ENCODE measurements around the gene PCDHGC5. TPM values are rescaled to one million over a fixed set of nuclear protein-coding genes. Genes with fewer than 3 reads are reported as not detected.
A peak's percentile ranks its signal among the peaks of the same experiment; 100 is the strongest.

Gene PCDHGC5
- total and polyA plus RNA-seq, 9 of the 15 experiments (the other 6 are each of a cell fraction or from before 2014, with no cell fraction given) = not detected

DNA sequence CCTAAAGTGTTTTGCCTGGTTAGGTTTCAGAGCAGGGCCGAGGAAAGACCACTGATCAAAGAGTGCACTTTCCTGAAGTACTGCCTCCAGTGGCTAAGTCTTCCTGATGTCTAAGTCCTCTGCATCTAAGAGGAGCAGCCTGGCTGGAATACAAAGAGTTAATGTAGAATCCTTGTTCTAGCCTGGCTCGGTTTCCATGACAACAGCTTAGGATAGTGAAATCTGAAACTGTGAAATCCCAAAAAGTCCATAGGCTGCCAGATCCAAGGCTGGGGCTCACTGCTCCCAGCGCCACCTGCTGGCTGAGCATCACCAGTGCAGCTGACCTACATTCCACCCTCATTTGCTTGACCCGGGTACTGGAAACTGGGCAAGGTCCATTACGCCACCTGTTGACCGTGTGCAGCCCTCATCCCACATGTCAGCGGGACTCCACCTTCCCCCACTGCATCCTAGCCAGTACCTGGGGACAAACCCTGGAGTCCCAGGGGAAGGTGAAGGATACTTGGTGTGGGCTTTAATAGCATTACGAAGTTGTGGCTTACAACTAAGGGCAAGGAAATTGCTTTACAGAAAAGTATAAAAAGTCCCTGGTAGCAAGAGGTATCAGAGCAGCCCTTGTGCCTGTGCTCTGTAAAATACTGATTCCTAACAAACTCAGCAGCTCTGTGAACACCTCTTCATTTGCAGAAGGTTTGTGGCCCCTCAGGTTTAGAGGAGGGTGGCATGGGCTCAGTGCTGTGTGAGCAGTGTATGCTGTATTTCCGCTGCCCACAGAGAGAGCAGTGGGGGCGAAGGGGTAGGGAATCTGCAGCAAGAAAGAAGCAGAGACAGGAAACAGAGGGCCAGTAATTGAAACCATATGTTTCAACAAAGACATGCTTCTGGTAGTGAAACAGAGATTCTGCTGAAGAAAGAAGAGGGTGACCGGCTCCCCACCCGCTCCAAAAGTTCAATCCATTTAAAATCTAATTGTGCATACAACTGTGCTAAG, 36.0 kb downstream of the PCDHGC5 start (continued):
- TF ChIP-seq CBX5 (IDR thresholded peaks at IDR 0.05; ENCODE audit: borderline replicate concordance, low read depth) (no peak), JUND (IDR thresholded peaks at IDR 0.05; ENCODE audit: borderline replicate concordance, low read depth, low read length) (peak; percentile 51), JUND (tag; IDR thresholded peaks at IDR 0.05; ENCODE audit: borderline replicate concordance, low read depth, low read length) (no peak), FOXA1 (IDR thresholded peaks at IDR 0.05; ENCODE audit: borderline replicate concordance) (no peak), TFAP4 (CRISPR knock-in tag; IDR thresholded peaks at IDR 0.05; ENCODE audit: borderline replicate concordance) (peak; percentile 71; the same call in 1 of the 2 replicates), MYC (IDR thresholded peaks at IDR 0.05; ENCODE audit: low read depth, low read length) (peak; percentile 61), MYC (CRISPR knock-in tag; IDR thresholded peaks at IDR 0.05; ENCODE audit: borderline replicate concordance, low read depth) (no peak), RCOR1 (IDR thresholded peaks at IDR 0.05; ENCODE audit: borderline replicate concordance in 1 of 2, low read depth in 2 of 2, low read length in 2 of 2) (peak in 1 of 2 experiments; percentile 83; a peak in 2 of 4 replicates), MAZ (CRISPR knock-in tag; conservative IDR thresholded peaks at IDR 0.05 in 1 of 2, IDR thresholded peaks at IDR 0.05 in 1 of 2) (peak in 1 of 2 experiments; percentile 56; a peak in 3 of 4 replicates), ZNF384 (IDR thresholded peaks at IDR 0.05; ENCODE audit: low read depth, low read length) (0 out of 2 replicates have a peak, but pooled peaks have one; percentile 22), ZBTB1 (CRISPR knock-in tag; IDR thresholded peaks at IDR 0.05; ENCODE audit: borderline replicate concordance, low read depth) (no peak), USF2 (CRISPR knock-in tag; IDR thresholded peaks at IDR 0.05) (no peak), SMC3 (conservative IDR thresholded peaks at IDR 0.05; ENCODE audit: insufficient read depth, low read depth, low read length) (peak; percentile 96), MYNN (IDR thresholded peaks at IDR 0.05) (0 out of 2 replicates have a peak, but pooled peaks have one; percentile 32), MYNN (CRISPR knock-in tag; IDR thresholded peaks at IDR 0.05) (no peak), ZNF263 (CRISPR knock-in tag; IDR thresholded peaks at IDR 0.05; ENCODE audit: borderline replicate concordance) (peak; percentile 59; the same call in 1 of the 2 replicates), EP300 (IDR thresholded peaks at IDR 0.05; ENCODE audit: low read length) (peak; percentile 20; the same call in 1 of the 2 replicates), MLLT1 (IDR thresholded peaks at IDR 0.05) (0 out of 4 replicates have a peak, but pooled peaks of 1 of the 2 experiments have one; percentile 40), TEAD4 (IDR thresholded peaks at IDR 0.05; ENCODE audit: low read length) (peak; percentile 77), TEAD4 (CRISPR knock-in tag; IDR thresholded peaks at IDR 0.05; ENCODE audit: borderline replicate concordance) (no peak), TEAD1 (CRISPR knock-in tag; IDR thresholded peaks at IDR 0.05) (peak; percentile 69 to 94), CEBPB (tag; IDR thresholded peaks at IDR 0.05) (no peak), ETS1 (conservative IDR thresholded peaks at IDR 0.05; ENCODE audit: control insufficient read depth, low read depth, low read length) (peak; percentile 38; the same call in 1 of the 2 replicates)

Data from K562 (cell line).